Suprapubic skin (tissue), 4 donors: ENCODE data around the gene TTC28.

Source experiments
- CTCF ChIP-seq, 2 donors: fragments of 200-600 bp in 1 of 2; fragments of 450-650 bp in 1 of 2; sonication (generic) in 1 of 2; IDR thresholded peaks; one replicate each; pipeline ENCODE4 v1.5.1; 2016 to 2019; ENCODE audit warnings: antibody characterized with exemption in 2 of 2, mild to moderate bottlenecking in 1 of 2, moderate library complexity in 1 of 2
- EP300 ChIP-seq: sonication (generic); formaldehyde crosslinking; IDR thresholded peaks from one replicate; pipeline ENCODE4 v1.6.1; 2017; ENCODE audit warnings: antibody characterized with exemption
- POLR2AphosphoS5 ChIP-seq, 3 donors: sonication (generic); formaldehyde crosslinking; IDR thresholded peaks; one replicate each; pipeline ENCODE4 v1.6.1; 2017; ENCODE audit warnings: antibody characterized with exemption in 3 of 3

- no peak for TF ChIP-seq CTCF (IDR thresholded peaks at IDR 0.05)
- no peak for TF ChIP-seq EP300
- TF ChIP-seq POLR2AphosphoS5 (IDR thresholded peaks at IDR 0.05): no peak
These were observed 299.7 kb downstream of the TTC28 start for GRCh38 chr22:28379951-28380350.
